NCI-H748 treated with DMSO at 0.1 percent for 48 hours (cell line): ENCODE measurements around the gene PLIN5.

Experiments
- DNase-seq: peaks from one replicate; lab custom pipeline; 2025; lab: John Stamatoyannopoulos, UW

PLIN5 gene

DNA sequence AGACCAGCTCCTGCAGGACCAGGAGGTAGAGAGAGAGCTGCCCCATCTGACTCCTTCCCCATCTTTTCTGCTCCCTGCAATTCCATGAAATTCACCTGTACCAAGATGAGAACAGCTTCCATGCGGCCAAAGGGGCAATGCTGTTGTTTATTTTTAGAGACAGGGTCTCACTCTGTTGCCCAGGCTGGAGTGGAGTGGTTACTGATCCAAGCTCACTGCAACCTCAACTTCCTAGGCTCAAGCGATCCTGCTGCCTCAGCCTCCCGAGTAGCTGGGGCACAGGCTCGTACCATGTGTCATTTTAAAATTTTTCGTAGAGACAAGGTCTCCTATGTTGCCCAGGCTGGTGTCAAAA, 13.2 kb downstream of the PLIN5 start:
- no peak for DNase-seq

DNA sequence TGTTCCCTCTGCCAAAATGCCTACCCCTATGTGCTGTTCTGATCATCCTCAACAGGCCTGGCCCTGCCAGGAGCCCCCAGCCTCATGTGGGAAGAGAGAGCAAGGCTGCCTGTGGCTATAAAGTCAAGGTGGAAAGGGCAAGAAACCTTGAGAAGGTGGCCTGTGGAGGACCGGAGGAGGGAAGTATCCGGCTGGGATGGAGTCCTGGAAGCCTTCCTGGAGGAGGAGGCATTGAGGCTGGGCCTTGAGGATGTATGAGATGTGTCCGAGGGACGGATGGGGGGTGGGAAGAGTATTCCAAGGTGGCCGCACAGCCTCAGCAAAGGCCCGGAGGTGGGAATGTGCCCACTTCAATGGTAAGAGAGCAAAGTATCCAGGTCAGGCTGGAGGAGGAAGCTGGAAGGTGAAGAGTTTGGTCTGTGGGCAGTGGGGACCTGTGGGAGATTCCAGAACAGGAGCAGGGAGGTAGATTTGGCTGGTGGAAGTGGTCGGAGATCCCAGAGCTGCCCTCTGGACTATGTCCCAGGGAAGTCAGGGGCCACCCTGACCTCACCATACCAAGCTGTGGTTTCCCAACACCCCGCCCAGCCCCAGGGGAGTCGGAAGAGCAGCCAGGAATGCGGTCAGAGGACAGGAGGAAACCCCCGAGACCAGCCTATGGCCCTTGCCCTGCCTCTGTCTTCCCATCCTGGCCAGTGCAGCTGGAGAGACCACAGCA, 13.7 kb downstream of the PLIN5 start:
- DNase-seq = no peak

- DNase-seq = no peak
Observed at GRCh38 chr19:4519521-4520277, 15.3 kb downstream of the PLIN5 start.

GRCh38 chr19:4519172-4519496, 15.9 kb downstream of the PLIN5 start:
- DNase-seq = no peak

- no peak for DNase-seq
Observed at GRCh38 chr19:4518345-4519171, 16.5 kb downstream of the PLIN5 start, which contains the start of gene PLIN4. PLIN4 (minus strand) TSS chr19:4518486; CDS start chr19:4518272, 214 bp downstream.

GRCh38 chr19:4517451-4518057, 17.5 kb downstream of the PLIN5 start:
- no peak for DNase-seq

DNA sequence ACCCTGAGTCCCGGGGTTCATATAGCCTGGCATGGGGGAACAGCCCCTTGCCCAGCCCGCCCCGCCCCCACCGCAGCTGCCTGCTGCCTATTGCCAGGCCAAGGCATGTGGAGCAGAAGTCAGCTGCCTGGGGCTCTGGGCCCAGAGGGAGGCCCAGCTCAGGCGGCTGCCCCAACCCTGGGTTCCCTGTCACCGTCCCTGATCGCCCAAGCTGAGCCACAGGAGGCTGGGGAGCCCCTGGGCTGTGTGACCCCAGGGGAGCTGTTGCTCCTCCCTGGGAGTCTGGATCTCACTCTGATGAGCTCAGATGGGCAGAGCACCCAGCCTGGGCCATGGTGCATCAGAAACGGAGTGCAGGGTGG, 18.1 kb downstream of the PLIN5 start:
- no peak for DNase-seq

DNA sequence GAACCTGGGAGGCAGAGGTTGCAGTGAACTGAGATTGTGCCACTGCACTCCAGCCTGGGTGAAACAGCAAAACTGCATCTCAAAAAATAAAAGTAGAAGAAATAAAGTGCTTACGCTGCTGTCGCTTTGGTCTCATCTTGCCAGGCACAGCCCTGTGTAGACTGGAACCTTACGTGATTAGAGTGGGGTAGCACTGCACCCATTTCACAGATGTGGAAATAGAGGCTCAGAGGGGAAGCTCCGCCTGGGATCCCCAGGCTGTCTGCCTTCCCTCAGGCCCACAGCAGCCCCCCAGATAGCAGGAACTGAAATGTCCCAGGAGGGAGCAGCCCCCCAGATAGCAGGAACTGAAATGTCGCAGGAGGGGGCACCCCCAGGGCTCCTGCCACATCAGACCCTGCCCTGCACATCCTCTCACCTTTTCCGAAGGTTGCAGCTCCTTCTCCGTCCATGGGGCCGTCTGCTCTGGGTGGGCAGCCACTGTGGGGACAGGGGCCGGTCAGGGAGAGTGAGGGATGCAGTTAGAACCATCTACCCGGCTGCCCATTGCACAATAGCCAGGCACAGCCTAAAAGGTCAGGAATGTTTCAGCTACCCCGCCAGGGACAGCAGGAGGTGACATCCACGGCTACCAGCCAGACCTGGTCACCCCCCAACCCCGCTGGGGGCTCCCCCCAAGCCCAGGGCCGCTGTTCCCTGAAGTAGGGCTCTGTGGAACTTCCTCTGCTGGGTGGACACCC, 18.7 kb downstream of the PLIN5 start:
- no peak for DNase-seq

GRCh38 chr19:4515732-4516131, 19.3 kb downstream of the PLIN5 start:
- DNase-seq = no peak

- DNase-seq = no peak
Observed at GRCh38 chr19:4513248-4513647, 21.8 kb downstream of the PLIN5 start.

DNA sequence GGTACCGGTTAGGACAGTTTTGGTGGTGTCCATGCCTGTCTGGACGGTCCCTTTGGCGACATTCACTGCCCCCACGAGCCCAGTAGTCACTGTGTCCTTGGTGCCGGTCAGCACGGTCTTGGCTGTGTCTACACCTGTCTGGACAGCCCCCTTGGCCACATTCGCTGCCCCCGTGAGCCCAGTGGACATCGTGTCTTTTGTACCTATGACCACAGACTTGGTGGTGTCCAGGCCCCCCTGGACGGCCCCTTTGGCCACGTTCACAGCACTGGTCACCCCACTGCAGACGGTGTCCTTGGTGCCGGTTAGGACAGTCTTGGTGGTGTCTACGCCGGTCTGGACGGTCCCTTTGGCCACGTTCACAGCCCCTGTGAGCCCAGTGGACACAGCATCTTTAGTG, 23.0 kb downstream of the PLIN5 start:
- DNase-seq = no peak

DNA sequence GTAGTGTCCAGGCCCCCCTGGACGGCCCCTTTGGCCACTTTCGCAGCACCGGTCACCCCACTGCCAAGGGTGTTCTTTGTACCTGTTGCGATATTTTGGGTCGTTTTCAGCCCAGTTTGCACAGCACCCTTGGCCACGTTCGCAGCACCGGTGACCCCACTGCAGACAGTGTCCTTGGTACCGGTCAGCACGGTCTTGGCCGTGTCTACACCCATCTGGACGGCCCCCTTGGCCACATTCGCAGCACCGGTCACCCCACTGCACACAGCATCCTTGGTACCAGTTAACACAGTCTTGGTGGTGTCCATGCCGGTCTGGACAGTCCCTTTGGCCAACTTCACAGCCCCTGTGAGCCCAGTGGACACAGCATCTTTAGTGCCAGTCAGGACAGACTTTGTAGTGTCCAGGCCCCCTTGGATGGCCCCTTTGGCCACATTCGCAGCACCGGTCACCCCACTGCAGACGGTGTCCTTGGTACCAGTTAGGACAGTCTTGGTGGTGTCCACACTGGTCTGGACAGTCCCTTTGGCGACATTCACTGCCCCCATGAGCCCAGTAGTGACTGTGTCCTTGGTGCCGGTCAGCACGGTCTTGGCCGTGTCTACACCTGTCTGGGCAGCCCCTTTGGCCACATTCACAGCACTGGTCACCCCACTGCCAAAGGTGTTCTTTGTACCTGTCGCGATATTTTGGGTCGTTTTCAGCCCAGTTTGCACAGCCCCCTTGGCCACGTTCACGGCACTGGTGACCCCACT, 23.5 kb downstream of the PLIN5 start:
- DNase-seq = no peak

- DNase-seq = no peak
Observed at GRCh38 chr19:4510435-4511255, 24.4 kb downstream of the PLIN5 start.

DNA sequence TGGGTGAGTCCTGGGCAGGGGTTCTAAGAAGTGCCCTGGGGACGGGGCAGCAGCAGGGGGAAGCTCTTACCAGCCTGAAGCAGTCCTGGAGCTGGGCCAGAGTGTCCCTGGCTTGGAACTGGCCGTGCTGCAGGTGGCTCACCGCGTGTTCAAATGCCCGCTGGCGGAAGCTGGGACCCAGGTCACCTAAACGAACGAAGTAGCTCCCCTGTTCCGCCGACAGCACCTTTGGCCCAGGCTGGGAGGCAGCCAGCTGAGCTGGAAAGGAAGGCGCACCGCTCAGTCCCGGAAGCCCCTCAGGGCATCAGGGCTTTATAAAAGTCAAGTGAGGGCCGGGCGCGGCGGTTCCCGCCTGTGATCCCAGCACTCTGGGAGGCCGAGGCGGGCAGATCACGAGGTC, 26.3 kb downstream of the PLIN5 start:
- DNase-seq = no peak

DNA sequence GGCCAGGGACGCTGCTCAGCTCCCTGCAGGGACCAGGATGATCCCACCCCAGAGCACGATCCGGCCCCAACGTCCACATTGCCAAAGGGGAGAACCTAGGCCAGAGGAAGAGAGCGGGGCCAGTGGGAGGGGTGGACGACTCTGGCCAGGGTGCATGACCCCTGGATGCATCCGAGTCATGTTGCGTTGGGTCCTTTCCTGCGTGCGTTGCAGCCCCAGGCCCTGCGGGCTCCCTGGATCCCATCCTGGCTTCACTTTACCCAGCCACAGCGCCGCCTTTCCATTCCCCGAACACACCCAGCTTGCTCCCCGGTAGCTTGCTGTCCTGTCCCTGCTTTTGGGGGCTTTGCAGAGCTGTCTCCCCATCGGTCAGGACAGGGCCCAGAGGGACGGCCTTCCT, 27.2 kb downstream of the PLIN5 start:
- no peak for DNase-seq

DNA sequence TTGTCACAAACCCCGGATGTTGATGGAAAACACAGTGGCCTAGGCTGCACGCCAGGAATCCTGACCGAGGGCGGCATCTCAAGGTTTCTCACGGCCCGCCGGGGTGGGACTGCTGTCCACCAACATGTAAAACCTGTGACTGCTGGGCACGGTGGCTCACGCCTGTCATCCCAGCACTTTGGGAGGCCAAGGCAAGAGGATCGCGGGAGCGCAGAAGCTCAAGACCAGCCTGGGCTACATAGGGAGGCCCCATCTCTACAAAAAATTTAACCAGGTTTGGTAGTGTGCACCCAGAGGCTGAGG, 27.9 kb downstream of the PLIN5 start:
- DNase-seq = no peak

- DNase-seq = no peak
Observed at GRCh38 chr19:4506449-4507149, 28.4 kb downstream of the PLIN5 start.

- DNase-seq = no peak
Observed at GRCh38 chr19:4505570-4506448, 29.2 kb downstream of the PLIN5 start.
